H1 (cell line): Measurements from ENCODE around the gene POFUT2. TPM values are rescaled to one million over a fixed set of nuclear protein-coding genes. Genes with fewer than 3 reads are reported as not detected.

Experiments
- CTCF ChIA-PET: fragments of 300-600 bp; sonication (Branson Sonifier 250); formaldehyde crosslinking; loops from one replicate; lab custom pipeline; 2021; ENCODE audit not compliant: partially characterized antibody; lab: Charles Lee
- POLR2A ChIA-PET: fragments of 300-600 bp; sonication (Branson Sonifier 250); formaldehyde crosslinking; loops from one replicate; lab custom pipeline; 2021; ENCODE audit warnings: inconsistent platforms; ENCODE audit not compliant: partially characterized antibody; lab: Charles Lee
- DNase-seq, 2 experiments: peaks; one replicate each; pipeline versions ENCODE4 v3.0.0 to v3.0.0-alpha.2; 2010 to 2022; ENCODE audit warnings: low spot score in 2 of 2, low read depth in 1 of 2, mixed read lengths in 1 of 2
- FAIRE-seq: peaks from 2 replicates; lab custom pipeline; 2011; peaks lifted over from hg19 to GRCh38; lab: Jason Lieb, UNC
- H2AFZ ChIP-seq: 2 replicates; pipeline ENCODE4 v1.8.1; 2012; ENCODE audit warnings: low read length, inconsistent platforms
- H2AK5ac ChIP-seq: 2 replicates; pipeline ENCODE4 v1.6.1; 2013; ENCODE audit warnings: low read depth, low read length
- H2BK120ac ChIP-seq: replicated peaks from 2 replicates; pipeline ENCODE3; 2013; ENCODE audit warnings: low read depth, low read length, inconsistent platforms
- H2BK12ac ChIP-seq: 2 replicates; pipeline ENCODE4 v1.6.1; 2013; ENCODE audit warnings: low read depth, low read length
- H2BK15ac ChIP-seq: 2 replicates; pipeline ENCODE4 v1.6.1; 2013; ENCODE audit warnings: low read length
- H2BK20ac ChIP-seq: 2 replicates; pipeline ENCODE4 v1.6.1; 2013; ENCODE audit warnings: low read length
- H2BK5ac ChIP-seq: 2 replicates; pipeline ENCODE4 v1.6.1; 2013; ENCODE audit warnings: low read depth, low read length
- H3K14ac ChIP-seq: 2 replicates; pipeline ENCODE4 v1.6.1; 2013; ENCODE audit warnings: inconsistent platforms; ENCODE audit not compliant: insufficient read length
- H3K18ac ChIP-seq: 2 replicates; pipeline ENCODE4 v1.6.1; 2013; ENCODE audit warnings: low read length; ENCODE audit errors: extremely low read depth
- H3K23ac ChIP-seq: 2 replicates; pipeline ENCODE4 v1.6.1; 2013; ENCODE audit warnings: inconsistent platforms; ENCODE audit not compliant: insufficient read length
- H3K23me2 ChIP-seq: 2 replicates; pipeline ENCODE4 v1.6.1; 2013; ENCODE audit warnings: low read depth, low read length
- H3K27ac ChIP-seq: 2 replicates; pipeline ENCODE4 v1.6.1; 2011; ENCODE audit warnings: low read depth, low read length, inconsistent platforms
- H3K27me3 ChIP-seq, 4 experiments: replicated peaks in 1 of 4; 1 replicate in 1 of 4; 2 replicates in 3 of 4; pipeline versions ENCODE4 v1.6.1 to v1.8.1; 2011 to 2013; ENCODE audit warnings: low read length in 3 of 4, mild to moderate bottlenecking in 3 of 4, inconsistent platforms in 2 of 4, mixed read lengths in 2 of 4, moderate library complexity in 1 of 4; ENCODE audit not compliant: control insufficient read depth in 3 of 4, insufficient read depth in 3 of 4; ENCODE audit errors: extremely low read depth in 1 of 4
- H3K36me3 ChIP-seq, 4 experiments: 2 replicates each; pipeline versions ENCODE4 v1.6.1 to v1.8.1; 2011 to 2013; ENCODE audit warnings: mild to moderate bottlenecking in 4 of 4, low read length in 3 of 4, moderate library complexity in 2 of 4, control low read depth in 1 of 4, inconsistent platforms in 1 of 4; ENCODE audit not compliant: insufficient read depth in 4 of 4, control insufficient read depth in 2 of 4
- H3K4ac ChIP-seq: replicated peaks from 2 replicates; pipeline ENCODE3; 2013; ENCODE audit warnings: low read length, low read depth, mixed read lengths, inconsistent platforms; ENCODE audit not compliant: insufficient read length
- H3K4me1 ChIP-seq, 4 experiments: replicated peaks in 1 of 4; 1 replicate in 1 of 4; 2 replicates in 3 of 4; pipeline versions ENCODE4 v1.6.1 to v1.8.1; 2011 to 2013; ENCODE audit warnings: low read length in 3 of 4, inconsistent platforms in 2 of 4, mixed read lengths in 1 of 4; ENCODE audit not compliant: insufficient read depth in 4 of 4, control insufficient read depth in 3 of 4
- H3K4me2 ChIP-seq, 2 experiments: 2 replicates each; pipeline versions ENCODE4 v1.6.1 to v1.8.1; 2011 to 2013; ENCODE audit warnings: low read depth in 2 of 2, low read length in 2 of 2, control low read depth in 1 of 2, inconsistent platforms in 1 of 2, mild to moderate bottlenecking in 1 of 2; ENCODE audit not compliant: insufficient read depth in 1 of 2
- H3K4me3 ChIP-seq, 4 experiments: fragments of 200-600, 300-600 bp in 1 of 4; sonication (generic), shearing (Covaris generic), sonication (Bioruptor Twin) in 1 of 4; 2 replicates each; pipeline versions ENCODE4 v1.5.1 to v1.8.1; 2011 to 2016; ENCODE audit warnings: low read length in 4 of 4, low read depth in 3 of 4, control low read depth in 2 of 4, inconsistent platforms in 2 of 4, mild to moderate bottlenecking in 2 of 4, mixed read lengths in 1 of 4, moderate library complexity in 1 of 4; ENCODE audit not compliant: insufficient read depth in 2 of 4; ENCODE audit errors: extremely low read depth in 1 of 4
- H3K56ac ChIP-seq: replicated peaks from 2 replicates; pipeline ENCODE3; 2013; ENCODE audit warnings: low read depth, mild to moderate bottlenecking, mixed read lengths, low read length, inconsistent platforms; ENCODE audit not compliant: insufficient read length
- H3K79me1 ChIP-seq: 2 replicates; pipeline ENCODE4 v1.6.1; 2013; ENCODE audit warnings: low read depth, low read length, control low read depth
- H3K79me2 ChIP-seq, 2 experiments: 2 replicates each; pipeline versions ENCODE4 v1.6.1 to v1.8.1; 2012 to 2013; ENCODE audit warnings: low read length in 2 of 2, mild to moderate bottlenecking in 2 of 2, inconsistent platforms in 1 of 2; ENCODE audit not compliant: insufficient read depth in 2 of 2, control insufficient read depth in 1 of 2
- H3K9ac ChIP-seq, 4 experiments: replicated peaks in 1 of 4; 1 replicate in 1 of 4; 2 replicates in 3 of 4; pipeline versions ENCODE4 v1.6.1 to v1.8.1; 2011 to 2013; ENCODE audit warnings: low read depth in 3 of 4, low read length in 3 of 4, control low read depth in 2 of 4, mild to moderate bottlenecking in 2 of 4, moderate library complexity in 2 of 4, inconsistent platforms in 1 of 4; ENCODE audit errors: extremely low read depth in 1 of 4
- H3K9me3 ChIP-seq, 2 experiments: 2 replicates each; pipeline versions ENCODE4 v1.6.1 to v1.8.1; 2012 to 2013; ENCODE audit warnings: mild to moderate bottlenecking in 2 of 2, moderate library complexity in 2 of 2, control low read depth in 1 of 2, inconsistent platforms in 1 of 2, low read depth in 1 of 2, low read length in 1 of 2, mixed read lengths in 1 of 2; ENCODE audit not compliant: insufficient read depth in 2 of 2
- H4K20me1 ChIP-seq, 2 experiments: replicated peaks in 1 of 2; 2 replicates each; pipeline versions ENCODE3 to v1.8.1; 2011 to 2013; ENCODE audit warnings: inconsistent platforms in 2 of 2, low read length in 2 of 2, mild to moderate bottlenecking in 1 of 2; ENCODE audit not compliant: insufficient read depth in 2 of 2, control insufficient read depth in 1 of 2
- H4K5ac ChIP-seq: 2 replicates; pipeline ENCODE4 v1.6.1; 2013; ENCODE audit warnings: low read length, low read depth, mixed read lengths, inconsistent platforms; ENCODE audit not compliant: insufficient read length
- H4K8ac ChIP-seq: 2 replicates; pipeline ENCODE4 v1.8.0; 2013; ENCODE audit warnings: mild to moderate bottlenecking, moderate library complexity, low read length, inconsistent platforms; ENCODE audit not compliant: insufficient read depth; ENCODE audit errors: extremely low read depth
- H4K91ac ChIP-seq: replicated peaks from 2 replicates; pipeline ENCODE3; 2013; ENCODE audit warnings: low read length, mixed read lengths, inconsistent platforms; ENCODE audit not compliant: insufficient read length
- EP300 ChIP-seq, 2 experiments: IDR thresholded peaks; 1 replicate in 1 of 2; 2 replicates in 1 of 2; pipeline ENCODE4 v1.6.1; 2011 to 2012; ENCODE audit warnings: low read depth in 2 of 2, low read length in 2 of 2, mild to moderate bottlenecking in 2 of 2, borderline replicate concordance in 1 of 2, inconsistent platforms in 1 of 2, moderate library complexity in 1 of 2
- GTF2F1 ChIP-seq: IDR thresholded peaks from 2 replicates; pipeline ENCODE4 v1.6.1; 2012; ENCODE audit warnings: low read depth, low read length, improper control_type of control experiment, borderline replicate concordance
- JUN ChIP-seq: IDR thresholded peaks from 2 replicates; pipeline ENCODE4 v1.6.1; 2011; ENCODE audit warnings: low read depth, mild to moderate bottlenecking, improper control_type of control experiment, low read length
- KDM5A ChIP-seq: fragments of 200-600 bp; IDR thresholded peaks from 2 replicates; pipeline ENCODE4 v1.7.1; 2012; ENCODE audit warnings: mild to moderate bottlenecking, low read length, inconsistent platforms, mixed read lengths
- PHF8 ChIP-seq: fragments of 200-600 bp; sonication (generic); conservative IDR thresholded peaks from 2 replicates; pipeline ENCODE4 v1.7.1; 2012; ENCODE audit warnings: low read depth, mild to moderate bottlenecking, inconsistent platforms, low read length, moderate library complexity
- TBP ChIP-seq: IDR thresholded peaks from 2 replicates; pipeline ENCODE4 v1.6.1; 2011; ENCODE audit warnings: low read depth, low read length, improper control_type of control experiment
- WGBS, 2 experiments: shearing (Covaris generic) in 1 of 2; methylation state at CpG; one replicate each; pipeline versions ENCODE4 v1.1.6 to v1.1.7; 2013 to 2015; ENCODE audit warnings: low lambda C conversion rate in 2 of 2, mixed read lengths in 2 of 2, inconsistent platforms in 1 of 2, low coverage in 1 of 2, missing lambda C conversion rate in 1 of 2; ENCODE audit not compliant: insufficient replicate concordance in 2 of 2, insufficient coverage in 1 of 2, insufficient read length in 1 of 2; ENCODE audit errors: extremely low coverage in 1 of 2, missing lambda C conversion rate in 1 of 2; 5-methylcytosine and 5-hydroxymethylcytosine counted together
- polyA plus RNA-seq, 7 experiments: library from polyadenylated mRNA; depleted of rRNA in 3 of 7; stranded (reverse) in 5 of 7; unstranded in 2 of 7; fragments of >200 nt in 5 of 7; fragments of 200-250 nt in 2 of 7; gene quantifications; 1 replicate in 5 of 7; 2 replicates in 1 of 7; 4 replicates in 1 of 7; pipeline versions ENCODE4 v1.2.1 to v1.2.3, GENCODE V29; 2011 to 2013; ENCODE audit warnings: missing spikeins in 2 of 7, mixed read lengths in 2 of 7
- total RNA-seq: library from RNA; stranded (reverse); fragmentation: NEBNext Ultra II Directional; extraction: Animal tissue kit (Norgen Biotek cat#: 25700); gene quantifications from 2 replicates; pipeline ENCODE4 v1.2.1, GENCODE V29; 2021

The POFUT2 gene
- total and polyA plus RNA-seq, 2 of the 8 experiments (the other 6 are each of a cell fraction or from before 2014, with no cell fraction given) = 13.7 to 32.1 TPM

DNA sequence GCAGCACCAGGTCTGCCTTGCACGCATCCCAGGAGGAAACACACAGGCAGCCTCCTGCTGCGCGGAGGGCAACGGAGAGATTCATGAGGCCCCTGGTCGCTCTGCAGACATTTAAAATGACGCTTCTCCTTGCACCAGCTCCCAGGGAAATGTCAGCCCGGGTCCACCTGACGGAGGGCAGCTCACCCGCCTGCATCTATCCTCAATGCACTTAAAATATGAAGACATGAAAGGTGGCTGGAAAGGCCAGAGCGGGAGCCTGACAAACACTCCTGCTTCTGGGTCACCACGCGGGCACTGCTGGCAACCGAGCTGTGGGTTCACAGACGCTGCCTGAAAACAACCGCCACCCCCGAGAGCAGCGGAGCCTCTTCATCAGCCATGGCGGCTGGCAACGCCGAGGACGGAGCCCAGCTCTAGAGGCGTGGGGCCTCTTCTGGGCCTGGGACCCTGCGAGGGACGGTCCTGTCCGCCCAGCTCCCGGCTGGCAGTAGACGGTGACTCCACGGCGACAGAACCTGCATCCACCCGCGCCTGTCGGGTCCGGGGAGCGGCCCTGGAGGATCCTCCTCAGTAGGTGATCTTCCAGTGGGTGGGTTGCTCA, 22.7 kb downstream of the POFUT2 start:
- ChIA-PET CTCF (no interaction called here), POLR2A (no interaction called here)
- Histone ChIP-seq H3K14ac (no peak overlapping the region), H2BK12ac (no peak overlapping the region), H3K79me2 (no peaks in the 10 kb centered on the region; a peak in 1 of 4 replicates), H3K18ac (no peak overlapping the region), H3K4ac (no peak overlapping the region), H4K8ac (no peak overlapping the region), H3K27ac (no peak overlapping the region), H2AFZ (no peak overlapping the region), H2AK5ac (no peak overlapping the region), H3K23ac (no peak overlapping the region), H4K91ac (no peak overlapping the region), H3K27me3 (no peaks in the 10 kb centered on the region), H2BK120ac (no peak overlapping the region), H4K20me1 (peaks cover 0 to 7% of the 10 kb centered on the region in 2 experiments), H2BK15ac (no peak overlapping the region), H2BK20ac (no peak overlapping the region), H3K4me1 (no peaks in the 10 kb centered on the region), H3K4me2 (no peak overlapping the region), H3K9me3 (peaks cover 0 to 4% of the 10 kb centered on the region in 2 experiments; a peak in 1 of 4 replicates), H3K79me1 (no peaks in the 10 kb centered on the region; the same call in 1 of the 2 replicates), H3K9ac (no peak overlapping the region), H3K23me2 (no peaks in the 10 kb centered on the region), H3K36me3 (peaks cover 12 to 43% (median 37%) of the 10 kb centered on the region in 4 experiments), H4K5ac (no peak overlapping the region), H2BK5ac (no peak overlapping the region), H3K4me3 (no peak overlapping the region), H3K56ac (no peak overlapping the region)
- TF ChIP-seq PHF8 (no peak), JUN (no peak), TBP (no peak), KDM5A (no peak), GTF2F1 (no peak), EP300 (IDR thresholded peaks at IDR 0.05; ENCODE audit: borderline replicate concordance in 1 of 2, low read depth in 2 of 2, low read length in 2 of 2) (no peak)
- DNase-seq (peak in 1 of 2 experiments; percentile 29), FAIRE-seq (no peak)
- 93% methylated on average over 34 of the region's 34 CpGs; no CpG with 5 or more reads in 1 of the 2 experiments for WGBS, 2 experiments
